Hippocampal formation (tissue), 2 donors: ENCODE data around the gene RPL19.
"Not testable (repeated sequence)": the region's sequence is repeated elsewhere in the genome, so short reads cannot be mapped to it uniquely, and the experiment has no call there.

ENCODE experiments used
- DNase-seq, 2 donors: peaks; one replicate each; lab custom pipeline; 2025; lab: John Stamatoyannopoulos, UW

Gene RPL19

DNA sequence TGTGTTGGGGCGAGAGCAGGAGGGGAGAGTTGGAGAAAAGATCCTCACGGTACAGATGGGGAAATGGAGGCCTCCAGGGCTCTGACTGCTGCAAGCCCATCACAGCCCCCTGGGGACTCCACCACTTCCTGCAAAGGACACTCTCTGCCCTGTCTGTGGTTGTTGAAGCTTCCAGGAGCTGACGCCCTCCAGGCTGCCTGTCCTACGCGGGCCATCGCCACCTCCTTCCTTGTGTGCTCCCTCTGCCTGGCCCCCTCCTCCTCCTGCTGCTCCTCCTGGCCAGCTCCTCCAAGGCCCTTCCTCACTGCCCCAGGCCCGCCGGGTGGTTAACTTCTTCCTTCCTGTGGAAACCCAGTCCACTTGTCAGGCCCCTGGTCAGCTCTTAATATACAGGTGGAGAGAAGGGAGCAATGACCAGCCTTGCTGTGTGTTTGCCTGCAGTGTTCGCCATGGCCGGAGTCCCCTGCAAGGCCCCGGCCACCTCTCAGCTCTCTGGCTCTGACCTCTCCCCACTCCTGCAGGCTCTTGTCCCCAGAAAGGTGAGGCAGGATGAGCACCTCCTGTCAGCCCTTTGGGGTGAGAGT, 44.0 kb downstream of the RPL19 start:
- no peak for DNase-seq

DNA sequence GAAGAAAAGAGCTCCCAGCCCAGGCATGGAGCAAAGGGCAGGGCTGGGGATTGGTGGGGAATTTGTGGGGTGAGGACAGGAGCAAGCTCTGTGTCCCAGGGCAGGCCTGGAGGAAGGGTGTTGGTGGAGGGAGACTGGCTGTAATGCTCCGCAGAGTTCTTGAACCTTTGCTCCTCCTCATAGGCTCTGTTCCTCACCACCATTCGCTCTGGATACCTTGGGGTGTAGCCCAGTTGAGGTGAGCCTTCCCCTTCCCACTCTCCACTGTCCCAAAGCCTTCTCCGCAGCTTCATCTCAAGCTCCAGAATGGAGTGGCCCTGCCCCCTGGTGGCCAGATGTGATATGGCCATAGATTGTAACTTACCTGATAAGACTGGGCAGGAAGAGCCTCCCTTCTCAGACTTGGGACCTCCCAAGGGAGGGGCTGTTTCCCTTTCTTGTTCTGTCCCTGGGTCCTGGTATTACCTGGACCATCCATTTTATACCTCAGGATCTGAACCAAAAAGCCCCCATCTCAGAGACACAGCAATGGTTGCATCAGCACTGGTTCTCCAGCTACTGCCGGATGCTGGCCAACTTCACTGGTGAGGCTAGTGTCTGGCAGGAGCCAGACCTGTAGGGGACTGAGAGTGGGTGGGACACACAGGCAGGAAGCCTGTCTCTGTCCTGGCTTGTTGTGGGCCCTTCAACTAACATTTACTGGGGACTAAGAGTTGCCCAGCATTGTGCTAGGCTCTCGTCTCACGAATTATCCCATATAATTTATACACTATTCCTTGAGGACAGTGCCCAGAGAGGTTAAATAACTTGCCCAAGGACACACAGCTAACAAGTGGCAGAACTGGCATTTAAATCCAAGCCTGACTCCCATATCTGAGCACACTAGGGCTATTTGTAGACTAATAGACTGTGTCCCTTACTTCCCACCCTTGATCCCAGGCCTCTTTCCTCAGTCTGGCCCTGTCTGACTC, 44.8 kb downstream of the RPL19 start:
- DNase-seq = peak; percentile 55 to 61

DNA sequence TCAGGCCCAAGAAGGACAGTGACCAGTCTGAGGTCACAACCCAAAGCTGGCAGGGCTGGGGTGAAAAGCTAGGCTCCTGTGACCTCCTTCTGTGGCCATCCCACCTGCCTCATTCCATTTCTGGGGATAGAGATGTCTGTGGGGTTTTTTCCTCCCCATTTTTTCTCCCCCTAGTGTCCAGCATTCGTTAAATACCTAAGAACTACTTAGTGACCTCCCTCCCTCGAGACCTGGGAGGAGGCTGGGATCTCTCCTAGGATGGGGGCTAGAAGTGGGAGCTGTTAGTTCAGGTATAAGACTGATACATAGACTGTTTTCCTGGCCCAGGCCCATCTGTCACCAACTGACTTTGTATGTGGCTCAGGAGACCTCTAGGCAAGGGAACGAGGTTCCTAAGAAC, 46.2 kb downstream of the RPL19 start:
- DNase-seq = no peak

DNA sequence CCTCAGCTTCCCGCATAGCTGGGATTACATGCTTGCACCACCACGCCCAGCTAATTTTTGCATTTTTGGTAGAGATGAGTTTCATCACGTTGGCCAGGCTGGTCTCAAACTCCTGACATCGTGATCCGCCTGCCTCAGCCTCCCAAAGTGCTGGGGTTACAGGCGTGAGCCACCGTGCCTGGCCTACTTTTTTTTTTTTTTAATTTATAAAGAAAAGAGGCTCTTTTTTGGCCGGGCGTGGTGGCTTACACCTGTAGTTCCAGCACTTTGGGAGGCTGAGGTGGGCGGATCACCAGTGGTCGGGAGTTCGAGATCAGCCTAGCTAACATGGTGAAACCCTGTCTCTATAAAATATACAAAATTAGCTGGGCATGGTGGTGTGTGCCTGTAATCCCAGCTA, 50.0 kb downstream of the RPL19 start:
- DNase-seq = not testable (repeated sequence)

DNA sequence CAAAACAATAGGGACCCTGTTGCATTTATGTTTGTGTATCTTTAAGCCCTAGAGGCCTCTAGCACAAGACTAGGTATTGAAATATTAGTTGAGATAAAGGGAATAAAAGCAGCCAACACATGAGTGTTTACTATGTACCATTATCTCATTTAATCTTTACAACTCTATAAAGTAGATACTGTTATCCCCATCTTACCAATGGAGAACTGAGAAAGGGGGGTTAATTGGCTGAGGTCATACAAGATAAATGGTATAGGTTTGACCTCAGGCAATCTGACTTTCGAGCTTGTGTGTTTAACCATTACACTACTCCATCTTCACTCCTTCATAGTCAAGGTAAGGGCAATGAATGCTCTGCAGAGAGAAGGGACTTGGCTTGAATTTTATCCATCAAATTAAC, 51.9 kb downstream of the RPL19 start:
- DNase-seq = no peak

DNA sequence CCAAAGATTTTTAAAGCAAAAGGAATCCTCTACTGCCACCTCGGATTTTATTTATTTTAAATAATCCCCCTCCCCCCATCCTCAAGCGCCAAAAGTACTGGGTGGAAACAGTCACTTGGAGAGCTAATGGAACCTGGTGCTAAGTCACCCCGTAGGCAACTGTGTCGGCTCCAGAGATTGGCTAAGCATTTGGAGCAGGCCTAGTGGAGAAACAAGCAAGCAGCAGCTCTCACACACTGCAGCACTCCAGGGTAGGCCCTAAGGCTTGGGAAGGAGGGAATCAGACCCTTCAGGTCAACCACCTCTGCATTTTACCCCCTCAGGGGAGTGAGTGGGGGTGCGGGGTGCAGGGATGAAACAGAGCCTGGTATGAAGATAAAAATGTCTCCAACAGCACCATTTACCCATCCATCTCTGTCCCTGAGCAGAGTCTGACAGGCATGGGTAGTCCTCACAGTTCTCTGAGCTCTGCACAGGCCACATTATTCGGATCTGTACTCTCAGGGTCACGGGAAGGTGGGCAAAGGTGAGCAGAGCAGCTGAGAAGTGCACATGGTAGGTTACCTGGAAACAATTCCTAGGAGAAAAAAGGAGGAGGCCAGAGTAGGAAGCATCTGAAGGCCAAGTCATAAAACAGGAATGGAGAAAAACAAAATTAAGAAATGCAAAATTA, 52.8 kb downstream of the RPL19 start:
- no peak for DNase-seq
